Heart left ventricle (tissue), 13 donors: ENCODE results near the gene SSC5D.

Experiments used
- CTCF ChIP-seq, 12 donors: fragments of 200-600 bp; sonication (generic) in 4 of 12; IDR thresholded peaks; one replicate each; pipeline versions ENCODE4 v1.5.0 to v1.8.0; 2018 to 2022; ENCODE audit warnings: antibody characterized with exemption in 12 of 12, mild to moderate bottlenecking in 5 of 12
- POLR2A ChIP-seq, 2 donors: fragments of 450-650 bp; IDR thresholded peaks; one replicate each; pipeline ENCODE4 v1.6.1; 2017; ENCODE audit warnings: antibody characterized with exemption in 2 of 2, mild to moderate bottlenecking in 2 of 2, moderate library complexity in 2 of 2
- donor health status: ischemic (EF 13 %, LVEDD 7.1; RV severe dilation, severe dysfunction).
- donor health status: DM: no; HTN: yes; CAD: no.
- donor health status: DM: no; HTN: no; CAD: no.
- donor health status: ischemic (EF 25% LVEDD 6.9; RV normal size, moderate dysfunction).
- donor health status: ischemic (EF 25% LVEDD 5.7; RV mildly dilated, moderate dysfunction).
- donor health status: ischemic (EF 35%, LVEDD 5.7; RV mildly dilated, moderate dysfunction).
- donor health status: nonischemic (EF 11% LVEDD 7.7; RV severe dilation, severe dysfunction).
- donor health status: DM: yes; HTN: yes; CAD: no.
- donor health status: PGD.
- donor health status: ischemic (EF 29% LVEDD 5.4; RV normal size, mild dysfunction).
- donor health status: nonischemic (EF 23%, LVEDD 6.1; RV moderate dilation, normal function).

- no peak for TF ChIP-seq CTCF (IDR thresholded peaks at IDR 0.05)
- no peak for TF ChIP-seq POLR2A (IDR thresholded peaks at IDR 0.05)
Observed at GRCh38 chr19:55493645-55494171, 5.5 kb downstream of the SSC5D start.
